Measurements from ENCODE around the gene TRAF2.

TRAF2 gene

DNA sequence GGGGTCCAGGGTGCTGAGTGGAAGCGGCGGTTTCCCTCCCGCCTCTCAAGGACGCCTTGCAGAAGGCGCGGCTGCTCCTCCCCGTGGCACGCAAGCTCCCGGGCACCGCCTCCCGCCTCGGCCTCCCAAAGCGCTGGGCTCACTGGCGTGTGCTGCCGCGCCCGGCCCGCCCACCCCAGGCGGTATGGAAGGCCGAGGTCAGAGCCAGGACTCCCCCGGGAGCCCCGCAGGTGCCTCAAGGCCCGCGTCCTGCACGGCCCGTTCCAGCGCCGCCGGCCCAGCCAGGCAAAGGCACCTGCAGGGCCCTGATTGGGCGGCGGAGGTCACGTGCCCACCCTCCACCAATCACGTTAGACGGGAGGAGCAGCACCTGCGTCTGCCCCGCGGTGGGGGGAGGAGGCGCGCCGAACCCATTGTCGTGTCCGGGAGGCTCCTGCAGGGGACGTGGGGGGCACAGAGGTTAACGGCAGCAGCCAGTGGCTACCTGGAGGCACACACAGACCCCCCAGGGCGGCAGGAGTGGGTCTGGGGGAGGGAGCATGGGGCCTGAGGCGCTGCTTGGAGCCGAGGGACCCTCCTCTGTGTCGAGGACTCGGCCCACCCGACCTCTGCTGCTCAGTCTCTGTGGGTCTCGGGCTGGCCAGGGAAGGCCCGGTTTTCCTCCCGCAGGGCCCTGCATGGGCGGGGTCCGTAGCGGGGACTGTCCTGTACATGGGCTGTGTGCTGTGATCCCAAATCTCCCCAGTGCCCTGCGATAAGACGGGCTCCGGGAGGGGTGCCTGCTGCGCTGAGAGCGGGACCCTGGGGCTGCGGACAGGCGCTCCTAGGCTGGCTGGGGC, 63.7 kb downstream of the TRAF2 start:
- peak; percentile 97 for DNase-seq (ENCODE audit: low spot score)

DNA sequence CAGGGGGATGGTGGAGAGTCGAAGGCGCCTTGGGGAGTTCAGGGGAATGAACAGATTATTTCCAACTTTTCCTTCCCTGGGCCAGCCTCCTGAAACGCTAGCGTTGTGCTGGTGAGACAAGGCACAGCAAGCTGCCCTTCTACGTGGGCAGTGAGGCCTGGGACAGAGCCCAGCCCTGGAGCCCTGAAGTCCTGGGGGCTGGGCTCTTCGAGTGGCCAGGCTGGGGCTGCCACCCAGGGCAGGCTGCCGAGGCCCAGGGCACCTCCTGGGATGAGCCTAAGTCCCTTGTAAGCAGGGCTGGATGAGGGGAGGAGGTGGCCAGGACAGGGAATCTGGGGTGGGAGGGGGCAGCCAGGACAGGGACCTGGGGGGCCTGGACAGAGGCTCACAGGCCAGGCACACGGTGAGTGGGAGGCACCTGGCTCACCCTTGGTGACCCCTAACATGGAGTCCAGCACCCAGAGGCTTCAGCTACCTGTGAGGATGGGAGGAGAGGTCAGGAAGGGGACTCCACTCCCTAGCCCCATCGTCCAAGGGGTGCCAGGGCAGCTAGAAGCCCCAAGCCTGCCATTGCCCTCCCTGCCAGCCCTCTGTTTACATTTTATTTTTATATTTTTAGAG, 64.5 kb downstream of the TRAF2 start:
- DNase-seq (ENCODE audit: low spot score): no peak

- no peak for DNase-seq (ENCODE audit: low spot score)
Measured at GRCh38 chr9:136951541-136952320, 65.4 kb downstream of the TRAF2 start, which contains the start of gene LCN12. LCN12 (plus strand) TSS chr9:136952273; CDS start chr9:136952328, 55 bp downstream.

DNA sequence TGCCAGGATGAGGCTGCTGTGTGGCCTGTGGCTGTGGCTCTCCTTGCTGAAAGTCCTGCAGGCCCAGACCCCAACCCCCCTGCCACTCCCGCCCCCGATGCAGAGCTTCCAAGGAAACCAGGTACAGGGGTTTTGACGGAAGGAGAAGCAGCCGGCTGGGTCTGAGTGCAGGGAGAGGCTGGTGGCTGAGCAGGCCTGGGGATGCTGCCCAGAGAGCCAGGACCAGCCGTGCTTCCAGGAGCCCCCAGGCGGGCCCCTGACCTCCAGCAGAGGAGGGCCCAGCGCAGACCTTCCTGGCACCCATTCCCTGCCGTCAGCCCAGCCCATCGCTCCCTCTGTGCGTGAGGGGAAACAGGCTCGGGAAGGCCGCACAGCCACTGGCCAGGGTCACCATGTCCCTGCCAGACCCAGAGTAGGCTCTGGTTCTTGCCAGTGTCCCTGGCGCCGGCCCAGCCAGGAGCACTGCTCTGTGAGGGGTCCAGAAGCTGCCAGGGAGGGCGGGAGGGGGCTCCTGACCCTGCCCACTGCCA, 66.1 kb downstream of the TRAF2 start:
- no peak for DNase-seq (ENCODE audit: low spot score)

- DNase-seq (ENCODE audit: low spot score): no peak
Measured at GRCh38 chr9:136952876-136953770, 66.8 kb downstream of the TRAF2 start.

- DNase-seq (ENCODE audit: low spot score): no peak
Measured at GRCh38 chr9:136953771-136954269, 67.5 kb downstream of the TRAF2 start.

DNA sequence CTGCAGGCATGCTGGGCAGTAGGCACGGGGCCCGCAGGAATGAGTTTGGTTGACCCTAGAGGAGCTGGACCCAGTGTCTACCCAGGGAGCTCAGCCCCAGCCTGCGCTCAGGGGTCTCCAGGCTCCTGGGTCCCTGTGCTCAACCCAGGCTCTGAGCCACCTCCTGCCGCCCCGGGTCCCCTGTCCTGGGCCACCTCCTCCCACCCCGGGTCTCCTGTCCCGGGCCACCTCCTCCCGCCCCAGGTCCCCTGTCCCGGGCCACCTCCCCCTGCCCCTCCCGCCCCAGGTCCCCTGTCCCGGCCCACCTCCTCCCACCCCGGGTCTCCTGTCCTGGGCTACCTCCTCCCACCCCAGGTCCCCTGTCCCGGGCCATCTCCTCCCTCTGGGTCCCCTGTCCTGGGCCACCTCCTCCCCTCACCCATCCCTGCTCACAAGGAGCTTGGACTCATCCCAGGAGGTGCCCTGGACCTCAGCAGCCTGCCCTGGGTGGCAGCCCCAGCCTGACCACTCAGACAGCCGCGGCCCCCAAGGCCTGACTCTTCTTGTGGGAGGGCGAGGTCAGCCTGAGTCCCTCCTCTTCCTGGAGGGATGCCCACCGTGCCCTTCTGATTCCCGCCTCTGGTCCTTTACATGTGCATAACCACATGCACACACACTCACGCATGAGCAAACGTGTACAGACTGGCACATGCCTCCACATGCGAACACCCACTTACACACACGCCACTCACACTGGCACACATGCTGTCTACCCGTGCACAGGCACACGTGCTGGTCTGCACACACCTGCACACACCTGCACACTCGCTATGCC, 68.2 kb downstream of the TRAF2 start:
- DNase-seq (ENCODE audit: low spot score): no peak

DNA sequence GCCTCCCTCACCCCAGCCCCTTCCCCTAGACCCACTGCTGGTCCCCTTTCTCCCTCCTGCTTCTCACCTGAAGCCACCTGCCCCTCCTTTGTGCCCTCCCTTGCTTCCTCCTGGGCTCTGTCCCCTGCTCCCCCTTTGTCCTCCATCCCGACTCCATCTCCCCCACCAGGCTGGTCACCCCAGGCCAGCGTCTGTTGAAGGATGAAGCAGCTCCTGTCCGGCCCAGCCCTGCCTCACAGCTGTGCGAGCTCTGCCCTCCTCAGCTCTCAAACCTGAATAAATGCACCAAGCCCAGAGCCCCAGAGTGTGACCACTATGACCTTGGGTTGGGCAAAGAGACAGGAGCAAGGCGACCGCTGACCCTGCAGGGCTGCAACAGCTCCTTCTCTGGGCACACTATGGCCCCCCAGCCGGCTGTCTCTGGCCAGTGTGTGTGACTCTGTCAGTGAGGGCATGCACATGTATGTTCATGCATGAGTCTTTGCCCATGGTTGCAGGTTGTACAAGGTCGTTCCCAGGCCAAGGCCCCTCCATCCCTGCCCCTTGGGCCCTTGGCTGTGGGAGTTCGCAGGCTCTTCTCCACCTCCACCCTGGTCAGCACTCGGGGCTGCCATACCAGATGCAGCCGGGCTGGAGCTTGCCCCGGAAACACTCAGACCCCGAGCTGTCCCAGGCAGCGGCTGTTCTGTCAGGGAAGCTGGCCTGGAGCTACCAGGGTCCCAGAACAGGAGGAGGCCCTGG, 69.1 kb downstream of the TRAF2 start:
- DNase-seq (ENCODE audit: low spot score): no peak

DNA sequence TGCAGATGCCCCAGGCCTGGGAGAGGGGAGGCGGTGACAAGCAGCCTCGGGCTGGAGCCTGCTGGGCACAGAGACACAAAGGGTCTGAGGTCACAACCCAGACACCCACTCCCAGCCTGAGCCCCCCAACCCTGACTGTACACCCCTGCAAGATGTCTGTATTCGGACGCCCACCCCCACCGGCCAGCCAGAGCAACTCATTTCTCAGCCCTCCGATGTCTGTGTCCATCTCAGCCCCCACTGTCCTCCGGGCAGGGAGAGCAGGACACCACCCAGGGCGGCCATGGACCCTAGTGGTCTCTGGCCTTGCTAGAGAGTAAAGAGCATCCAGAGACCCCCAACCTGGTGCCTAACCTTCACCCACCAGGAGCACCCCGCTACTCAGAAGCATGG, 69.6 kb downstream of the TRAF2 start:
- DNase-seq (ENCODE audit: low spot score): no peak

DNA sequence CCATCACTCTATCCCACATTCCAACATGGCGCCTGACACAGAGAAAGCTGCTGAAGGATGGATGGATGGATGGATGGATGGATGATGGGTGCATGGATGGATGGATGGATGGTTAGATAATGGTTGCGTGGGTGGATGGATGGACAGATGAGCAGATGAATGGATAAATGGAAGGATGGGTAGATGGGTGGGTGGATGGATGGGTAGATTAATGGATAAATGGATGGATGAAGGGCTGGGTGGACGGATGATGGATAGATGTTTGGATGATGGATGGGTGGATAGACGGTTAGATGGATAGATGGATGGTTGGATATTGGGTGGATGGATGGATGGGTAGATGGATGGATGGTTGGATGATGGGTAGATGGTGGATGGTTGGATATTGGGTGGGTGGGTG, 70.3 kb downstream of the TRAF2 start:
- no peak for DNase-seq (ENCODE audit: low spot score)

DNA sequence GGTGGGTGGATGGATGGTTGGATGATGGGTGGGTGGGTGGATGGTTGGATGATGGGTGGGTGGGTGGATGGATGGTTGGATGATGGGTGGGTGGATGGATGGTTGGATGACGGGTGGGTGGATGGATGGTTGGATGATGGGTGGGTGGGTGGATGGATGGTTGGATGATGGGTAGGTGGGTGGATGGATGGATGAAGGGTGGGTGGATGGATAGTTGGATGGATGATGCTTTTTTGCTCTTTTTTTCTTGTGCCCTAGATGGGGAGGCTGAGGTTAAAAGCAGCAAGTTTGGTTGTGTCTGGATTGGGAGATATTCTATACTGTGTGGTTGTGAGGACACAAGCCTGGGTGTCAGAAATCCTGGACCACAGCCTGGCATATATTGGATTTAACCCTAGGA, 71.1 kb downstream of the TRAF2 start:
- DNase-seq (ENCODE audit: low spot score): no peak

DNA sequence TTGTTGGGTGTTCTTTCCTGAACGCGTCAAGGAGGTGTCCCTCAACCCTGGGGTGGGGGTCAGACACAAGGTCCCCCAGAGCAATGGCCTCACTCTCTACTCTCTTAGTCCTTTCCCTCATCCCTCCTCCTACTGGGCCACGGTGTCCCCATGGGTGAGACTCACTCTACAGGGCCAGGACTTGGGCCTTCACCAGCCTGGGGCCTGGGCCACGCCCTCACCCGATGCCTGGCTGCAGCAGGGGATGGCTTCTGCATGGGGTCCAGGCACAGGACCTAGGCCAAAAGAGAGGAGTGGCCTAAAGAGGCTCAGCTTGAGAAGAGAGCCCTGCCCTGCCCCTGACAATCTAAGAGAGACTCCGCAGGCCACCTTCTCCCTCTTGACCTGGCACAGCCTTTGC, 71.6 kb downstream of the TRAF2 start:
- DNase-seq (ENCODE audit: low spot score): no peak

DNA sequence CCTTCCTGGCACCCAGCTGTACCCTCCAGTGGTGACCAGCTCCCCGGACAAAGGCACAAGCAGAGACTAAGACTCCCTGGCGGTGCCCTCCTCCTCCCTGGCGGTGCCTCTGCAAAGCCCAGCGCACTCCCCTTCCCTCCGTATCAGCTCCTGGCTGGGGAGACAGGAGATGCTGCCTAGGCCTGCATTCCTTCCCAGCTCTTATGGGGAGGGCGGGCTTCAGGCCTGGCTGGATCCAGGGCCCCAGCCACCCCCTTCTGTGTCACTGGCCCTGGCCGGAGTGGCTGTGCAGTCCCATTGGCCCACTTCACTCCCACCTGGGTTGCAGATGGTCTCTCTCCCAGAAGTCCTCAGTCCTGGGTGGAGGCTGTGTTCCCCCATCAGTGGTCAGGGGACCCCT, 72.2 kb downstream of the TRAF2 start:
- no peak for DNase-seq (ENCODE audit: low spot score)

DNA sequence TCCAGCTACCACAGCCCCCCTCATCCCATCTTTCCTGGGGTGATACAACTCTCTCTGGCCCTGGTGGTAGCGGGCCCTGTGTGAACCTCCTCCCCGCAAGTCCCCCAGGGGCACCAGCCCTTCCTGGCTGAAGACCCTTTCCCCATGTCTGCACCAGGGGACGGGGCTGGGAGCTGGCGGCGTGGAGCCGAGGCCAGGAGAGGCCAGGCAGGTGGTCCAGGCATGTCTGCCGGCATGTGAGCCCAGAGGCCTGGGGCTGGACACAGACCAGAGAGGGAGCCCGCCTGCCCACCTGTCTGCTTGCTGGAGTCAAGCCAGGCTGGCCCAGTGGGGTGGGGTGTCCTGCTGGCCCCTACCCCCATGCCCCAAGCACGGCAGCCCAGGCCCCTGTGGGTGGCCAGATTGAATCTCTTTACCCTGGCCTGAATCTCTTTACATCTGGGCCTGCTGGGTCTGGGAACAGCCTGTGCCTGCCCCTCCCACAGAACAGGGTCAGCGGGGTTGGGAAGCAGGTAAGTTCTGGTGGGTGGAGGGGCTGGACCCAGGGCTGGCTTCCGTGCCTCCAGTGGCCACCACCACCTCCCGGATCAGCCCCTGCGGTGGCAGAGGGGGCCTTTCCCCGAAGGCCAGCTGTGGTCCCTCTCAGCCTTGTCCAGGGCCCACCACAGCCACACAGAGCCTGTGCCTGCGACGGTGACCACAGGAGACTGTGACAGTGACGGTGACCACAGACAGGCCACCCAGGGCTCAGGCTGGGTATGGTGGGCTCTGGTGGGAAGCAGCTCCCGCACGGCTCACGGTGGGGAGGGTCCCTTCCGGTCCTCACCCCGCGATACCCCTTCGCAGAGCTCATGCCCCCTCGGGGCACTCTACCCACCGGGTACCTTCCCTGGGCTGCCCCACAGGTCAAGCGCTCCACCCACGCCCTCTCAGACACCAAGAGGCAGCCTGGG, 72.9 kb downstream of the TRAF2 start:
- DNase-seq (ENCODE audit: low spot score): no peak

GRCh38 chr9:136960212-136960937, 74.1 kb downstream of the TRAF2 start:
- no peak for DNase-seq (ENCODE audit: low spot score)

GRCh38 chr9:136960938-136961275, 74.6 kb downstream of the TRAF2 start:
- DNase-seq (ENCODE audit: low spot score): no peak

GRCh38 chr9:136961279-136962065, 75.2 kb downstream of the TRAF2 start:
- DNase-seq (ENCODE audit: low spot score): no peak
